Measurements from ENCODE around the gene SULT4A1.

Gene SULT4A1

GRCh38 chr22:43859621-43860020 lies 2.7 kb downstream of the SULT4A1 start:
- no peak for DNase-seq

DNA sequence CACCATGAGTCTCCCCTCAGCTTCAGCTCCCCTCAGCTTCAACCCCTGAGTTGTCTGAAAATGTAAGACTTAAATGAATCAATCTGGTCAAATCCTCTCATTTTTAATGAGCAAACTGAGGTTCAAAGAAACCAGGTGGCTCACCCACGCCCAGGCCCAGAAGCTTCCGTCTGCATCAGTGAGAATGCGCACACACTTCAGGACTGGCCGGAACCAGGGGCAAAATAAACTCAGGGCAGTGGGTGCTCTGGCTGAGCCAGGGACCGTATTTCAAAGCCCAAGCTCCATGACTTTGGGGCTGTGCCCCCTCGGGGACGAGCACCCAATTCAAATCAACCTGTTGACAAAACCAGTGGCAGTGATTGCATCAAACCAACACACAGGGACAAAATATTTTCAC lies 3.1 kb downstream of the SULT4A1 start:
- DNase-seq, result no peak

DNA sequence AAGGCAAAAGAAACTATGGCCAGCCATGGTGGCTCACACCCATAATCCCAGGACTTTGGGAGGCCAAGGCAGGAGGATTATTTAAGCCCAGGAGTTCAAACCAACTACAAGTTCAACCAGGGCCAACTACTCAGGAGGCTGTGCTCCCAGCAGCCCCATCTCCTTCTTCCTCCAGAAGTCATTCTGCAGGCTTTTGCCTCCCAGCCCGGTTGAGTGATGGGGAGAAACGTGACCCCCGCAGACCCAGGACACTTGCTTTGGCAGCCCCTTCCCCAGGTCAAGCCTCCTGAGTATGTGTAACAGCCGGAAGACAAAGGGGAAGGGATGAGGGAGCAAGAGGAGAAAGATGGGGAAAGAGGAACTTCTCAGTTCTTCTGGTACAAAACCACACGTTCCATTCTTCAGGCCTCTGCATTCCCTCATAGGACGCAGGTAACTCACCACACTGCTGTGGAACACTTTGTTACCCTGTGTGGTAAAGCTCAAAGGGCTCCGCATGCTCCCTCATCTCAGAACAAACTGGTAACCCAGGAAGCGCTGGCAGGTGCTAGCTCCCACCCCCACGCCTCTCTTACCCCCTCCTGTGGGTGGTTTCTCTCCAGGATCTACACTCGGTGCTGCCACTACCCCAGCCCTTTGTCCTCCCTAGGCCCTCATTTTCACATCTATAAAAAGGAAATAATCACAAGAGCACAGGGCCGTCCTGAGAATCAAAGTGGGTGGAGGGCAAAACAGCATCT lies 4.0 kb downstream of the SULT4A1 start:
- no peak for DNase-seq

- no peak for DNase-seq
These were observed 4.9 kb downstream of the SULT4A1 start for GRCh38 chr22:43857367-43857766.

GRCh38 chr22:43855431-43855830 lies 6.9 kb downstream of the SULT4A1 start:
- DNase-seq, result no peak

- no peak for DNase-seq
These were observed 7.5 kb downstream of the SULT4A1 start for GRCh38 chr22:43854786-43855271.

- no peak for DNase-seq
These were observed 8.1 kb downstream of the SULT4A1 start for GRCh38 chr22:43854121-43854785.

- DNase-seq, result no peak
These were observed 8.9 kb downstream of the SULT4A1 start for GRCh38 chr22:43853328-43853931.

- DNase-seq, result peak; percentile 36
These were observed 9.6 kb downstream of the SULT4A1 start for GRCh38 chr22:43852573-43853327.

- no peak for DNase-seq
These were observed 10.4 kb downstream of the SULT4A1 start for GRCh38 chr22:43851979-43852307.

DNA sequence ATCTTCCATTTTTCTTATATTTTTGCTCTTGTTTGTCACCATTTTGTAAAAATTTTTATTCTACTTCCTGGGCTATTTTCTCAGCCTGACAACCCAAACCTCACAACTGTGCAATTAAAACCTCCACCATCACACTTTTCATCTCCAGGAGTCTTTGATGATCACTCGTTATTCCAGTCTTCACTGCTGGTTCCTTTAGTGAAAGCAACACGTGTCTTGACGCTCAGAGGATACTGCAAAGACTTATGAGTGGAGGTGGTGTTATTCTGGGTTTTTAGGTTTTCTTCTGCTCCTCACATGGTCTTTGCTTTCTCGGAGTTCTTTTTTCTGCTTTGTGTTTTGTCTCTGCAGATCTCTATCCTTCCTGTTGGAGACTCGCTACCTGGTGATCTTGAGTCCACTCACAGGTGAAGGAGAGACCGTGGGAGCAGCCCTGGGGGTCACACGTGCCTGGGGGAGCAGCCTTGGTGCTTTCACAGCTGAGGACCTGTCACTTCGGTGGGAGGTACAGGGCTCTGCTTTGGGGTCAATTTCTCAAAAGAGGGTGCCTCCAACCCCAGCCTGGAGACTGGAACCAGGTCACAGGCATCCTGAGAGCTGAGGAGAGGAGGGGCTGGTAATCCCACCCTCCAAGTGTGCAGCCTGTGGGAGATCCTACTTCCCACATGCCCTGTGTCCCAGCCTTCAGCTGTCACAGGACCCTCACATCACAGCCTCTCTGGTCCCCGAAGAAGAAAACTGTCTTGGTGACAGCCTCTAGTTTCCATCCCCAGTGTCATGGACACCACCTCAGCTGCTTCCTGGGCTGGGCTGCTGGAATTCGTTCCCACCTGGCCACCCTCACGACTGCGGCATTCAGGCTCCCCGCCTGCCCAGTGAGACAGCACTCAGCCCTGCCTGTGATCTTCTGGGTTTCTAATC lies 11.0 kb downstream of the SULT4A1 start:
- DNase-seq, result no peak

DNA sequence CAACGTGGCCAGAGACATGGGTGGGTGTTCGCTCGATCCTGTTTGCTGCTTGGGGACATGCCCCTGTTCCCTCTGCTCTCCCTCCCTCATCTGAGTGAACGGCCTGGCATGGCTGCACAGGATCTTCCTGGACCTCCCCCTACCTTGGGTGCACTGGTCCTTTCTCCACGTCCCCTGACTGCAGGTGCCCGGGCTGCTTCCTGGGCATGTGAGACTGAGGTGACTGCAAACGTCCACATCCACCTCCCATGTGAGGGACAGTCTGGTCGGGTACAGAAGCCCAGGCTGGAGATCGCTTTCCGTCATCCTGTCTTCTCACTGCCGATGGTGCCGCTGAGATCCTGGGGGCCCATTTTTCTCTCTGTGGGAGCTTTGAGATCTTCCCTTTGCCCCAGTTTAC lies 11.8 kb downstream of the SULT4A1 start:
- DNase-seq, result no peak

- DNase-seq, result no peak
These were observed 12.6 kb downstream of the SULT4A1 start for GRCh38 chr22:43849731-43850130.

- DNase-seq, result no peak
These were observed 13.7 kb downstream of the SULT4A1 start for GRCh38 chr22:43848366-43849171.

- DNase-seq, result no peak
These were observed 14.7 kb downstream of the SULT4A1 start for GRCh38 chr22:43847376-43848289.

- DNase-seq, result no peak
These were observed 15.3 kb downstream of the SULT4A1 start for GRCh38 chr22:43846966-43847365.

DNA sequence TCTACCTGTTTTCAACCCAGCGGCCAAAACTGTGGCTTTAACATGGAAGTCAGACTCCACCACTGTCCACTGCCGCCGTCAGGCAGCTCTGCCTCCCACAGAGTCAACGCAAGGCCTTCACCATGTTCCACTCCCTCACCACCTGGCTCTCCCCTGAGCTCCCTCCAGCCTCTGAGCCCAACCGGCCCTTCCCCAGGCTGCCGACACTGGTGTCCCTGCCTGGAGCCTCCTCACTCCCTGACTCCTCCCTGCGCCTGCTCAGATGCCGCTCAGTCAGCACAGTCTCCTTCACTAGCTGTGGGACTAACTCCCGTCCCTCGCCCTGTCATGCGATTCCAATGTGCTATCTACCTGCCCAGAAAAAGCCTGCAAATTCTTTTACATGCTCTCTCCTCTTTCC lies 16.3 kb downstream of the SULT4A1 start:
- no peak for DNase-seq

GRCh38 chr22:43844560-43845545 lies 17.5 kb downstream of the SULT4A1 start:
- DNase-seq, result no peak

Data from GF-D8 (cell line).